ENCODE data around the gene TFAP2C.

DNA sequence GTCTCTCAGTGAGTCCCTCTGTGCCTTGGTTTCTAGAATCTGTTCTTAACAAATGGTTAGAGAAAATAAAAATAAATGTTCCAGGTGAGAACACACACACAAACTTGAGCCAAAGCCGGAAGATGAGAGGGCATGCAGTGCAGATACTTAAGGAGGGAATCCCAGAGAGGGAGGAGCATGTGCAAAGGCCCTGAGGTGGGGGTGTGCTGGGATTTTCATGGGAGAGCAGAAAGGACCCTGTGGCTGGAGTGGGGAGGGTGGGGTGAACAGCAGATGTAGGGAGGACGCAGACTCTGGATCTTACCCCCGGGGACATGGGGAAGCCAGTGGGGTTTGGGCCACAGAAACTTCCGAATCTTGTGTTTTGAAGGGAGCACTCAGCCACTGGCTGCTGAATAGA, 17.5 kb downstream of the TFAP2C start:
- TF ChIP-seq LARP7 (IDR thresholded peaks at IDR 0.05), result no peak
- TF ChIP-seq RELA (IDR thresholded peaks at IDR 0.05; ENCODE audit: borderline replicate concordance, partially characterized antibody), result no peak
- TF ChIP-seq, protein P1, sequence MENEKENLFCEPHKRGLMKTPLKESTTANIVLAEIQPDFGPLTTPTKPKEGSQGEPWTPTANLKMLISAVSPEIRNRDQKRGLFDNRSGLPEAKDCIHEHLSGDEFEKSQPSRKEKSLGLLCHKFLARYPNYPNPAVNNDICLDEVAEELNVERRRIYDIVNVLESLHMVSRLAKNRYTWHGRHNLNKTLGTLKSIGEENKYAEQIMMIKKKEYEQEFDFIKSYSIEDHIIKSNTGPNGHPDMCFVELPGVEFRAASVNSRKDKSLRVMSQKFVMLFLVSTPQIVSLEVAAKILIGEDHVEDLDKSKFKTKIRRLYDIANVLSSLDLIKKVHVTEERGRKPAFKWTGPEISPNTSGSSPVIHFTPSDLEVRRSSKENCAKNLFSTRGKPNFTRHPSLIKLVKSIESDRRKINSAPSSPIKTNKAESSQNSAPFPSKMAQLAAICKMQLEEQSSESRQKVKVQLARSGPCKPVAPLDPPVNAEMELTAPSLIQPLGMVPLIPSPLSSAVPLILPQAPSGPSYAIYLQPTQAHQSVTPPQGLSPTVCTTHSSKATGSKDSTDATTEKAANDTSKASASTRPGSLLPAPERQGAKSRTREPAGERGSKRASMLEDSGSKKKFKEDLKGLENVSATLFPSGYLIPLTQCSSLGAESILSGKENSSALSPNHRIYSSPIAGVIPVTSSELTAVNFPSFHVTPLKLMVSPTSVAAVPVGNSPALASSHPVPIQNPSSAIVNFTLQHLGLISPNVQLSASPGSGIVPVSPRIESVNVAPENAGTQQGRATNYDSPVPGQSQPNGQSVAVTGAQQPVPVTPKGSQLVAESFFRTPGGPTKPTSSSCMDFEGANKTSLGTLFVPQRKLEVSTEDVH (IDR thresholded peaks at IDR 0.05; ENCODE audit: low read depth, partially characterized antibody), result no peak
- TF ChIP-seq, protein P2, sequence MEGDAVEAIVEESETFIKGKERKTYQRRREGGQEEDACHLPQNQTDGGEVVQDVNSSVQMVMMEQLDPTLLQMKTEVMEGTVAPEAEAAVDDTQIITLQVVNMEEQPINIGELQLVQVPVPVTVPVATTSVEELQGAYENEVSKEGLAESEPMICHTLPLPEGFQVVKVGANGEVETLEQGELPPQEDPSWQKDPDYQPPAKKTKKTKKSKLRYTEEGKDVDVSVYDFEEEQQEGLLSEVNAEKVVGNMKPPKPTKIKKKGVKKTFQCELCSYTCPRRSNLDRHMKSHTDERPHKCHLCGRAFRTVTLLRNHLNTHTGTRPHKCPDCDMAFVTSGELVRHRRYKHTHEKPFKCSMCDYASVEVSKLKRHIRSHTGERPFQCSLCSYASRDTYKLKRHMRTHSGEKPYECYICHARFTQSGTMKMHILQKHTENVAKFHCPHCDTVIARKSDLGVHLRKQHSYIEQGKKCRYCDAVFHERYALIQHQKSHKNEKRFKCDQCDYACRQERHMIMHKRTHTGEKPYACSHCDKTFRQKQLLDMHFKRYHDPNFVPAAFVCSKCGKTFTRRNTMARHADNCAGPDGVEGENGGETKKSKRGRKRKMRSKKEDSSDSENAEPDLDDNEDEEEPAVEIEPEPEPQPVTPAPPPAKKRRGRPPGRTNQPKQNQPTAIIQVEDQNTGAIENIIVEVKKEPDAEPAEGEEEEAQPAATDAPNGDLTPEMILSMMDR (IDR thresholded peaks at IDR 0.05 in 2 of 3, conservative IDR thresholded peaks at IDR 0.05 in 1 of 3; ENCODE audit: control insufficient read depth in 2 of 3, extremely low read depth in 1 of 3, insufficient read depth in 1 of 3, low read depth in 3 of 3, low read length in 3 of 3), result no peak
- TF ChIP-seq CBX3 (IDR thresholded peaks at IDR 0.05; ENCODE audit: borderline replicate concordance, low read depth), result no peak
- TF ChIP-seq POLR2A (IDR thresholded peaks at IDR 0.05; ENCODE audit: low read depth, low read length), result no peak
- TF ChIP-seq ZNF274 (IDR thresholded peaks at IDR 0.05; ENCODE audit: insufficient read depth, insufficient read length), result no peak

All from GM12878 (cell line).